ENCODE results near the gene AUTS2.

GRCh38 chr7:70669854-70670253, 1071.6 kb downstream of the AUTS2 start:
- TF ChIP-seq ZNF780A (CRISPR knock-in tag; IDR thresholded peaks at IDR 0.05) (no peak), ZEB2 (IDR thresholded peaks at IDR 0.05) (no peak), TGIF2 (CRISPR knock-in tag; IDR thresholded peaks at IDR 0.05) (no peak), CEBPB (tag; IDR thresholded peaks at IDR 0.05) (no peak)
- TF ChIP-seq, protein P1, sequence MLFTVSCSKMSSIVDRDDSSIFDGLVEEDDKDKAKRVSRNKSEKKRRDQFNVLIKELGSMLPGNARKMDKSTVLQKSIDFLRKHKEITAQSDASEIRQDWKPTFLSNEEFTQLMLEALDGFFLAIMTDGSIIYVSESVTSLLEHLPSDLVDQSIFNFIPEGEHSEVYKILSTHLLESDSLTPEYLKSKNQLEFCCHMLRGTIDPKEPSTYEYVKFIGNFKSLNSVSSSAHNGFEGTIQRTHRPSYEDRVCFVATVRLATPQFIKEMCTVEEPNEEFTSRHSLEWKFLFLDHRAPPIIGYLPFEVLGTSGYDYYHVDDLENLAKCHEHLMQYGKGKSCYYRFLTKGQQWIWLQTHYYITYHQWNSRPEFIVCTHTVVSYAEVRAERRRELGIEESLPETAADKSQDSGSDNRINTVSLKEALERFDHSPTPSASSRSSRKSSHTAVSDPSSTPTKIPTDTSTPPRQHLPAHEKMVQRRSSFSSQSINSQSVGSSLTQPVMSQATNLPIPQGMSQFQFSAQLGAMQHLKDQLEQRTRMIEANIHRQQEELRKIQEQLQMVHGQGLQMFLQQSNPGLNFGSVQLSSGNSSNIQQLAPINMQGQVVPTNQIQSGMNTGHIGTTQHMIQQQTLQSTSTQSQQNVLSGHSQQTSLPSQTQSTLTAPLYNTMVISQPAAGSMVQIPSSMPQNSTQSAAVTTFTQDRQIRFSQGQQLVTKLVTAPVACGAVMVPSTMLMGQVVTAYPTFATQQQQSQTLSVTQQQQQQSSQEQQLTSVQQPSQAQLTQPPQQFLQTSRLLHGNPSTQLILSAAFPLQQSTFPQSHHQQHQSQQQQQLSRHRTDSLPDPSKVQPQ (CRISPR knock-in tag; IDR thresholded peaks at IDR 0.05; ENCODE audit: borderline replicate concordance): no peak
